GM21515 (cell line): ENCODE measurements around the gene GIN1.
A peak's percentile ranks its signal among the peaks of the same experiment; 100 is the strongest.
"Not testable (repeated sequence)": the region's sequence is repeated elsewhere in the genome, so short reads cannot be mapped to it uniquely, and the experiment has no call there.

Source experiments
- ATAC-seq: cut with Tn5 transposase; IDR thresholded peaks from one replicate; pipeline ENCODE4 v1.9.1; 2021; ENCODE audit not compliant: unreplicated experiment

Gene GIN1

GRCh38 chr5:103119765-103120606 is at the start of gene GIN1, which contains the start of gene PPIP5K2:
Gene GIN1 (minus strand): TSS chr5:103120138. CDS start chr5:103108707, 11,431 bp downstream.
Gene PPIP5K2 (plus strand): TSS chr5:103120301. CDS start chr5:103129590, 9,289 bp downstream.
- ATAC-seq, result peak; percentile 89

GRCh38 chr5:103166706-103167105 is 46.8 kb upstream of the GIN1 start:
- no peak for ATAC-seq

DNA sequence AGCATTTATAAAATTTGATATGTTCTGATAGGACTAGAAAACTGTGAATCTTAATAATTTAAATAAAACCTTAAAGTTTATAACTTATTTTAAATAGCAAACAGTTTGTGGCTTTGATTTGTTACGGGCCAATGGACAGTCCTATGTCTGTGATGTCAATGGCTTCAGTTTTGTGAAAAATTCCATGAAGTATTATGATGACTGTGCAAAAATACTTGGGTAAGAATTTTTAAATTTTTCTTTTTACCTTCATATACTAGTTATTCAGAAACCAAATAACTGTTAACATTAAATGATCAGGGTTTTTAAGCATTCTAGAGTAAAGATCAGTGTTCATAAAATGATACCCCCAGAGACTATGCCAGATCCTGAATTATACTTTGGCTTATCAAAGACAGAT is 31.2 kb upstream of the GIN1 start:
- ATAC-seq, result no peak

GRCh38 chr5:103148213-103148612 is 28.3 kb upstream of the GIN1 start:
- no peak for ATAC-seq

DNA sequence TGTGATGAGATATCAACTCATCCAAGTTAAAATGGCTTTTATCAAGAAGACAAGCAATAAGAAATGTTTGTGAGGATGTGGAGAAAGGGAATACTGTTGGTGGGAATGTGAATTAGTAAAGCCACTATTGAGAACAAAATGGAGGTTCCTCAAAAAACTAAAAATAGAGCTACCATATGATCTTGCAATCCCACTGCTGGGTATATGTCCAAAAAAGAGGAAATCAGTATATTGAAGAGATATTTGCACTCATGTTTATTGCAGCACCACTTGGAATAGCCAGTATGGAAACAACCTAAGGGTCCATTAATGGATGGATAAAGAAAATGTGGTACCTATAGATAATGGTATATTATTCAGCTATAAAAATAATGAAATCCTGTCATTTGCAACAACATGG is 25.3 kb upstream of the GIN1 start:
- no peak for ATAC-seq

- not testable (repeated sequence) for ATAC-seq
Measured at GRCh38 chr5:103142132-103142531, 22.2 kb upstream of the GIN1 start.

- peak; percentile 99 for ATAC-seq
Measured at GRCh38 chr5:103139264-103139865, 19.4 kb upstream of the GIN1 start.

- no peak for ATAC-seq
Measured at GRCh38 chr5:103138202-103138690, 18.3 kb upstream of the GIN1 start.

- ATAC-seq, result no peak
Measured at GRCh38 chr5:103135461-103135860, 15.5 kb upstream of the GIN1 start.

- ATAC-seq, result no peak
Measured at GRCh38 chr5:103133231-103133630, 13.3 kb upstream of the GIN1 start.

GRCh38 chr5:103132684-103133083 is 12.7 kb upstream of the GIN1 start:
- no peak for ATAC-seq

- no peak for ATAC-seq
Measured at GRCh38 chr5:103128202-103128601, 8.3 kb upstream of the GIN1 start.

DNA sequence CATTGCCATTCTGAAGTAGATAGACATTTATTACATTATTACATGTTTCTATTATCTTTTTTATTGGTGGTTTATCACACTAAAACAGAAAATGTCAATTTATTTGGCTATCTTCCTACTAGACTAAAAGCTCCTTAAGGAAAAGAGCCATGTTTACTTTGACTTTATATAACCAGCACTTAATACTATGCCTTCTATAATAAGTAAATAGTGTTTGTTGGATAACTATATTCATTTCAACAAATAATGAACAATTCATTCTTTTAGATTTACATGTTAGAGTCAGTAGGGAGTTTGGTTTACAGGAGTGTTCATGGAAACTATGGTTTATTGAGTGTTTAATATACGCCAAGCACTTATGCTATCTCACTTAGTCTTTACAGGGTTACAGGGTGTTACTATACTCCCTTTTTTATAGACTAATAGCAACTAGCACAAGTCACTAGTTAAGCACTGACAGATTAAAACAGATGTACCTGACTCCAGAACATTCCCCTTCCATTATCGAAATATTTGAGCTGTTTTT is 7.4 kb upstream of the GIN1 start:
- no peak for ATAC-seq

DNA sequence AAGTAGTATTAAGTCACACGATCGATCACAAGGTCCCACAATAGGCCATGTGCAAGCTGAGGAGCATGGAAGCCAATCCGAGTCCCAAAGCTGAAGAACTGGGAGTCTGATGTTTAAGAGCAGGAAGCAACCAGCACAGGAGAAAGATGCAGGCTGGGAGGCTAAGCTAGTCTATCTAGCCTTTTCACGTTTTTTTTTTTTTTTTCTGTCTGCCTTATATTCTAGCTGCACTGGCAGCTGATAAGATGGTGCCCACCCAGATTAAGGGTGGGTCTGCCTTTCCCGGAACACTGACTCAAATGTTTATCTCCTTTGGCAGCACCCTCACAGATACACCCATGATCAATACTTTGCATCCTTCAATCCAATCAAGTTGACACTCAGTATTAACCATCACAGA is 6.6 kb upstream of the GIN1 start:
- no peak for ATAC-seq

DNA sequence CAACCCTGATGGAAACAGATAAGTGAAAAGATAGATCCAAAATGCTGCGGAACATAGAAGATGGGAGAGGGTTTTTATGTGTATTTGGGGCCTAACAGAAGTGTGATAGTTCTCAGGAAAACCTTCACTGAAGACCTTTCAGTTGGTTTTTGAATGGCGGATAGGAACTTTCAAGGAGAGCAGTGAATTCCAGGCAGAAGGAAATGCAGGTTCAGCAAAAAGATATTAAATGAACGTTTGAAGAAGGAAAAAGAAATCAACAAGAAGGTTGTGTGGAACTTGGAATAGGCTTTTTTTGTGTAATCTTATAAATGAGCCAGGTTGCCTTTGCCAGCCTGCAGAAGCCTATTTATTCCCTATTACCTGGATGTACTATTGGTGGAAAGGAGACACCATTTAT is 2.3 kb upstream of the GIN1 start:
- ATAC-seq, result no peak

DNA sequence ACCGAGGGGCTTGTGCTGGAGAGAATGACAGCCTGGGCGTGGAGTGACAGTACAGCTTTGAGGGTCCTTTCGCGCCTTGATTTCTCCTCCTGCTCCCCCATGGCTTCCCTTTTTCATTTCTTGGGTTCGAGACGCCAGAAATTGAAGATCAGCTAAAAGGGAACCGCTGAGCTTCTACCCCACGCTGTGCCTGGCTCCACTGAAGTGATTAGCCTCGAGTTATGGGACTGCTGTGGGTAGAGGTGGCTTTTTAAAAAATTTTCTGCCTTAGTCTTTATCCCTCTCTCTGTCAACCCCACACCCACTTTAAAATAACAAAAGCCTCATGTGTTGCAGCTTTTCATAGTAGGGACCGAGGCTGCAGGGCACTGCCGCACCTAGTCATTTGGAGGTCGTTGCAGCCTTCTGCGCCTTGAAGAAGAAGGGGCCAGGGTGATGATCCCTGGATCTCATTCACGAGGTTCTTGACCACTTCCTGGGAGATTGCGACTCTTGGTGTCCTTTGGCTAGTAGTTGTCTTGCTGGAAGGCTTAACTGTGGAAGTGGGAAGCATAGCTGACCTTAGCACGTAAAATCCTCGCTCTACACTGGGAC is 766 bp upstream of the GIN1 start:
- ATAC-seq, result peak; percentile 3

GRCh38 chr5:103119070-103119764 is 721 bp downstream of the GIN1 start:
- ATAC-seq, result no peak

GRCh38 chr5:103117471-103117991 is 2.4 kb downstream of the GIN1 start:
- ATAC-seq, result no peak

- ATAC-seq, result no peak
Measured at GRCh38 chr5:103114440-103114839, 5.5 kb downstream of the GIN1 start.

DNA sequence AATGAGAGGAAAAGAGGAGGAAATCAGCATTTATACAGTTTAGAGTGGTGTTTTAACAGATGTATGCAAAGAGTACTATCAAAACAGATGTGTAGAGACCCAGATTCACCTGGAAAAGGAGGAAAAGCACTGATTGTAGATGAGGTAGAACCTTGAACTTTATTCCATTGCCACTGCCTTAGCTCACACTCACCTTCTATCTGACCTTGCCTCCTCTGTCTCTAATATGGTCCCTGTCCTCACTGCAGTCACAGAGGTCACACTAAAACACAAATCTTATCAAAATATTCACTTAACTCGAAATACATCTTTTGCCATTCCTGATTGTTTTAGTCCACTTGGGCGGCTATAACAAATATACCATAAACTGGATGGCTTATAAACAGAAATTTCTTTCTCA is 7.0 kb downstream of the GIN1 start:
- no peak for ATAC-seq

DNA sequence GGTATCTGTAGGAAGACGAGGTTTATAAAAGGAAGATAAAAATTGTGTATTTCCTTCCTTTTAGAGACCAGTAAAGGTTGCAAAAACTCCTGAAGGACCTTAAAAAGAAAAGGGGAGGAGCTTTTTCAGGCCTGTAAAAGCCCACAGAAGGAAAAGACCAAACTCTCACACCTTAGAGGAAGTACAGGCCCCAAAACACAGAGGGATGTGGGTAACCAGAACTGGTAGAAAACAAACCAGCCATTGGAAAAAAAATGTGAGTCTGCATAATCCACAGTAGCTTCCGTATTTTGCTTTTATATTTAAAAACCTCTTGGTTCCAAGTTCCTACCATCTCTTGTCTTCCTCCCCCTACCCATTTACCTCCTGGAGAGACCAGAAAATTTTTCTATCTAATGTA is 8.5 kb downstream of the GIN1 start:
- ATAC-seq, result no peak
